ENCODE measurements around the gene MITD1. TPM values are rescaled to one million over a fixed set of nuclear protein-coding genes. Genes with fewer than 3 reads are reported as not detected.
A peak's percentile ranks its signal among the peaks of the same experiment; 100 is the strongest.

MITD1 gene
- total RNA-seq, 1 experiment from 2014 or later = 35.0 TPM

DNA sequence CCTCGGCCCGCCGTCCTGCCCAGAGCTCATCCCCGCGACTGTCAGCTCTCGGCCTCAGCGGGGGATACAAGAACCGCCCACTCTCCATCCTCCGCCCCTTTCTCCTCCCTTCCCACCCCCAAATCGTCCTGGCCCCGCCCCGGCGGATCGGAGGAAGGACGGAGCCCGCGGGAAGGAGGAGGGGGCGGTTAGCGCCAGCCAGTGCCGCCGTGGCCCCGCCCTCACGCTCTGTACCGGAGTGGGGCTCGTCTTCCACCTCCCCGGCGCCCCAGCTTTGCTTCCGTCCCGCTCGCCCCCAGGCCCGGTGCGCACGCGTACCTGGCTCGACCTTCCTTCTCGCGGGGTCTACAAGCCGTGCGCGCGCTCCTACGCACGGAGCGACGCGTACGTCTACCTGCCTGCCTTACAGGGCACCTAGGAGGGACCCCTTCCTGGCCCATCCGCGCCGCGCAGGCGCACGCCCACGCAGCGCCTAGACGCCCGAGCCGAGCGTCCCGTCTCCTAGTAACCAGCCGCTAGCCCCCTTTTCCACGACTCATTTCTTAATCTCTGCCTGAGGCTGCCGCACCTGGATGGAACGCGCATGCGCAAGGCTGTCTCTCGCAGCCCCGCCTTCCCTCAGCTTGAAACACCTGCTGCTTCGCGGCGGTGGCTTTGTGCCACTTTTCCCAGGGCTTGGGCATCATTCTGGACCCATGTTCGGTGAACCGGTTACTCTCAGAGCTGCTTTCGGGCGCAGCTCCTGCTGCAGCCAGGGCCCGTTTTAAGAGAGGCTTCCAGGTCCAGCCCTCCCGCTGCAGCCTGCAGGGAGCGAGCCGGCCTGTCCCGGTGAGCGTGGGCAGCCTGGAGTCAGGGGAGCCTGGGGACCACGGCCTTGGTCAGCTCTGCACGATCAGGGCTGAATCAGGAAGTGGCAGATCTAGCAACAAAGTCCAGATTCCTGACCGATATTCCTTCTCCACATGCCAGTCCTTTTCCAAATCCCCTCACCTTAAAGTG lies 39.4 kb downstream of the MITD1 start, which contains the start of gene C2orf15:
C2orf15 (plus strand) TSS at position 598 of the 999 bp plus-strand sequence. CDS start 8,852 bp downstream, outside the sequence.
- peak; percentile 94 to 99 for DNase-seq
- Histone ChIP-seq H3F3A (ENCODE audit: insufficient read depth, low read depth) (peaks cover 18% of the 10 kb centered on the region; the same call in 1 of the 2 replicates), H3K36me3 (ENCODE audit: low read depth) (peaks cover 3% of the 10 kb centered on the region; the same call in 1 of the 2 replicates), H3K4me1 (replicated peaks; ENCODE audit: insufficient read depth) (peaks cover 24% of the 10 kb centered on the region), H3K9me3 (ENCODE audit: insufficient read depth, low read depth) (peaks cover 6% of the 10 kb centered on the region; the same call in 1 of the 2 replicates), H3K27ac (peak within 1 kb of the TSS; percentile 64), H3K9me2 (ENCODE audit: insufficient read depth) (no peaks in the 10 kb centered on the region), H3K27me3 (ENCODE audit: insufficient read depth, low read depth) (no peaks in the 10 kb centered on the region), H4K20me1 (ENCODE audit: insufficient read depth) (no peaks in the 10 kb centered on the region), H3K4me3 (peak within 1 kb of the TSS; percentile 86), H3K79me2 (ENCODE audit: low read depth) (peaks cover 16% of the 10 kb centered on the region; the same call in 1 of the 2 replicates), H2AFZ (peak within 1 kb of the TSS; percentile 94), H3K4me2 (peak within 1 kb of the TSS; percentile 96)
- ChIA-PET POLR2A (ENCODE audit: unreplicated experiment) (interaction anchor here (0.5 to 1.8 kb wide), 13 partner anchors 9 to 1422 kb away, joined by 3 to 12 read pairs (median 5); partner anchors contain the start of gene PDCL3), CTCF (interaction anchor here (0.7 to 1.2 kb wide), 2 partner anchors 15 to 194 kb away, joined by 3 to 4 read pairs; no protein-coding TSS in a partner anchor)
- TSS peak; percentile 61 for BruUV-seq (replicated peaks)
- intact Hi-C loops (cut with micrococcal nuclease; ENCODE audit: unreplicated experiment) = loop anchor here (1.0 to 2.0 kb wide), 4 partner anchors 13 to 273 kb away; partner anchors contain the start of genes LIPT1, MITD1, MRPL30 and TSGA10
- TF ChIP-seq EZH2 (IDR thresholded peaks at IDR 0.05; ENCODE audit: low read depth) = no peak
- TF ChIP-seq, protein P1, sequence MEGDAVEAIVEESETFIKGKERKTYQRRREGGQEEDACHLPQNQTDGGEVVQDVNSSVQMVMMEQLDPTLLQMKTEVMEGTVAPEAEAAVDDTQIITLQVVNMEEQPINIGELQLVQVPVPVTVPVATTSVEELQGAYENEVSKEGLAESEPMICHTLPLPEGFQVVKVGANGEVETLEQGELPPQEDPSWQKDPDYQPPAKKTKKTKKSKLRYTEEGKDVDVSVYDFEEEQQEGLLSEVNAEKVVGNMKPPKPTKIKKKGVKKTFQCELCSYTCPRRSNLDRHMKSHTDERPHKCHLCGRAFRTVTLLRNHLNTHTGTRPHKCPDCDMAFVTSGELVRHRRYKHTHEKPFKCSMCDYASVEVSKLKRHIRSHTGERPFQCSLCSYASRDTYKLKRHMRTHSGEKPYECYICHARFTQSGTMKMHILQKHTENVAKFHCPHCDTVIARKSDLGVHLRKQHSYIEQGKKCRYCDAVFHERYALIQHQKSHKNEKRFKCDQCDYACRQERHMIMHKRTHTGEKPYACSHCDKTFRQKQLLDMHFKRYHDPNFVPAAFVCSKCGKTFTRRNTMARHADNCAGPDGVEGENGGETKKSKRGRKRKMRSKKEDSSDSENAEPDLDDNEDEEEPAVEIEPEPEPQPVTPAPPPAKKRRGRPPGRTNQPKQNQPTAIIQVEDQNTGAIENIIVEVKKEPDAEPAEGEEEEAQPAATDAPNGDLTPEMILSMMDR (conservative IDR thresholded peaks at IDR 0.05) = no peak

DNA sequence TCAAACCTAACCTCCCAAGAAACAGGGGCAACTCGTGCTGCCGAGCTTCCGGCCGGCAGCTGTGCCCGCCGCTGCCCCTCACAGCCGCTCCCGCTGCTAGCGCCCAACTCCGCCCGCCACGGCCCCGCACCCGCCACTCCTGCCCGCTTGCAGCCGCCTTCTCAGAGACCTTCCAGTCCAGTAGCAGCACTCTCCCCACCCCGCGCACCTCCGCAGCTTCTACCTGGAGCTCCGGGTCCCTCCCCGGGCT lies 40.1 kb downstream of the MITD1 start:
- Histone ChIP-seq H3K27ac (peak overlapping the region; percentile 64; the same call in 1 of the 2 replicates), H3K36me3 (ENCODE audit: low read depth) (peaks cover 3% of the 10 kb centered on the region; the same call in 1 of the 2 replicates), H4K20me1 (ENCODE audit: insufficient read depth) (no peaks in the 10 kb centered on the region), H3K4me3 (peak overlapping the region; percentile 86), H2AFZ (peak overlapping the region; percentile 94), H3K9me2 (ENCODE audit: insufficient read depth) (no peaks in the 10 kb centered on the region), H3K9me3 (ENCODE audit: insufficient read depth, low read depth) (peaks cover 12% of the 10 kb centered on the region; the same call in 1 of the 2 replicates), H3K27me3 (ENCODE audit: insufficient read depth, low read depth) (no peaks in the 10 kb centered on the region), H3K4me1 (replicated peaks; ENCODE audit: insufficient read depth) (peaks cover 24% of the 10 kb centered on the region), H3F3A (ENCODE audit: insufficient read depth, low read depth) (peaks cover 18% of the 10 kb centered on the region; the same call in 1 of the 2 replicates), H3K4me2 (peak overlapping the region; percentile 96), H3K79me2 (ENCODE audit: low read depth) (peaks cover 16% of the 10 kb centered on the region; the same call in 1 of the 2 replicates)
- intact Hi-C loops (cut with micrococcal nuclease; ENCODE audit: unreplicated experiment) = loop anchor here (1.0 to 2.0 kb wide), 4 partner anchors 14 to 272 kb away; partner anchors contain the start of genes LIPT1, MITD1, MRPL30 and TSGA10
- TF ChIP-seq EZH2 (IDR thresholded peaks at IDR 0.05; ENCODE audit: low read depth) = no peak
- TF ChIP-seq, protein P1 (conservative IDR thresholded peaks at IDR 0.05) = no peak
- ChIA-PET CTCF (interaction anchor here (0.7 to 1.2 kb wide), 2 partner anchors 15 to 195 kb away, joined by 3 to 4 read pairs; no protein-coding TSS in a partner anchor), POLR2A (ENCODE audit: unreplicated experiment) (interaction anchor here (0.5 to 1.8 kb wide), 8 partner anchors 15 to 1423 kb away, joined by 3 to 8 read pairs (median 4); partner anchors contain the start of gene PDCL3)
- BruUV-seq (replicated peaks) = no TSS peak
- no peak for DNase-seq

Data from PC-9 (cell line).